DMS114 treated with DMSO at 0.1 percent for 48 hours (cell line): ENCODE data around the gene TF.
A peak's percentile ranks its signal among the peaks of the same experiment; 100 is the strongest.

ENCODE experiments used
- DNase-seq: peaks from one replicate; lab custom pipeline; 2025; ENCODE audit not compliant: unreplicated experiment; lab: John Stamatoyannopoulos, UW

The TF gene

DNA sequence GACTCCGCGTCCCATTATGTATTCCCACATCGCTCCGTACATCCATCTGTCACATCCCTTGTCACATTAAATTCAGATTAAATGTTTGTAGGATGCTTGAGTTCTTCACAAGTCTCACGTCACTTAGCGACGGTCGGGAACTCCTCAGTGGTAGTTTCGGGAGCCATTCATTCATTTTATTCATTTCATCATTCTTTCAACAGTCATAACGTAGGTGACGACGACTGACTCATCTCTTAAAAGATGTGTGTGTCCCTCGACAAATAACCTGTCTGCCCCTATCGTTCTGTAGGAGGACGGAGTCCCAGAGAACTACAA lies 59.1 kb downstream of the TF start:
- DNase-seq: no peak

DNA sequence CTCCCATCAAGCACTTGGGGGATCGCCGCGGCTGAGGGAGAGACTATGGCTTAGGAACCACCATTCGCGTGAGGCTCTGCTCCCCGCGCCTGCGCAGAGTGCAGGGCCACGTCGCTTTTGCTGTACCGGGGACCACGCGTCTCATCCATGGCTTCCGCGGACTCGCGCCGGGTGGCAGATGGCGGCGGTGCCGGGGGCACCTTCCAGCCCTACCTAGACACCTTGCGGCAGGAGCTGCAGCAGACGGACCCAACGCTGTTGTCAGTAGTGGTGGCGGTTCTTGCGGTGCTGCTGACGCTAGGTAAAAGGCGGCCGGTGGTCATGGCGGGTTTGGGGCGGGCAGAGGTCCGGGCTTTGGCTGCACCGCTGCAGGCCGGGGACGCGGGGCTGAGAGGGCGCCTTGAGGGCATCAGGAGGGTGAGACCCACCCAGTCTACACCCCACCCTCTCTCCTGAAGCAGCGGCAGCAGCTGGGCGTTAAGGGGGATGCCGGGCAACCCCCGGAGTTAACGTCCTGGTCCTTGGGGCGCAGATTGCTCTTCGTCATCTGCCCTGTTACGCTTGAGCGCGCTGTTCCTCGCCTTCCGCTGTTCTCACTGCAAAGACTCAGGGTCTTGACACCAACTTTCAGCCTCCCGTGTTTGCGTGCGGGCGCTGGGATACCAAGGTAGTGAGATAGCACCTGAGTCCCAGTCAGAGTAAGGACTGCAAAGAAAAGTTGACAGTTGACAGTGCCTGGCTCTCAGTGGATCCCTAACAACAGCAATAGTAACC lies 59.7 kb downstream of the TF start, which contains the start of gene SRPRB:
Gene SRPRB, plus strand, starts transcription at position 114 of the 774 bp plus-strand sequence. Its CDS starts 34 bp downstream, at position 148.
- peak; percentile 90 for DNase-seq

DNA sequence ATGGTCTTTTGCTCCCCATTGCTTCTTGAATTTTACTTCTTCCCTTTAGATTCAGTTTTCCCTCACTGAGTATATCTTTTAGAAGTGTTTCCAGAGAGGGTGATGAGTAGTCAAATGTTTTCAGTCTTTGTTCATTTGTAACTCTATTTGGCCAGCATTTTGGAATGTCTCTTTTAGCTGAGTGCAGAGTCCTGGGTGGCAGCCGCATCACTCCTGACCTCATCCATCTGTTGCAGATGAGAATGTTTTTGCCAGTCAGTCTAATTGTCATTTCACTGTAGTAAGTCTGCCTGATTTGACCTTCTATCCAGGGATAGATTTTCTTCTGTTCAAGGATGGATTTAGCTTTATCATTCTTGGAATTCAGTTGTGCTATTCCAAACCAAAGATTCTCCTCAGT lies 66.7 kb downstream of the TF start:
- DNase-seq: no peak

DNA sequence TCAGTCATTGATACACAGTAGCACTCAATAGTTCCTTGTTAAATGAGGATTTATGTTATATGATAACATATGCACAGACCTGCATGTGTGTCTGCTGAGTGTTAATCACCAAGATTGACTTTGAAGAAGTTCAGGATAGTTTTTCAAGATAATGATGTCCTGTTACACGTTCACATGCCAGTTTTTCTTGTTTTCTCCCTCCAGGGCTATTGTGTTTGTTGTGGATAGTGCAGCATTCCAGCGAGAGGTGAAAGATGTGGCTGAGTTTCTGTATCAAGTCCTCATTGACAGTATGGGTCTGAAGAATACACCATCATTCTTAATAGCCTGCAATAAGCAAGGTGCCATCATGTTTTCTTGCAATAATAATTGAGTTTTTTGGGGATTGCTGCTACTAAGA lies 69.2 kb downstream of the TF start:
- DNase-seq: no peak

DNA sequence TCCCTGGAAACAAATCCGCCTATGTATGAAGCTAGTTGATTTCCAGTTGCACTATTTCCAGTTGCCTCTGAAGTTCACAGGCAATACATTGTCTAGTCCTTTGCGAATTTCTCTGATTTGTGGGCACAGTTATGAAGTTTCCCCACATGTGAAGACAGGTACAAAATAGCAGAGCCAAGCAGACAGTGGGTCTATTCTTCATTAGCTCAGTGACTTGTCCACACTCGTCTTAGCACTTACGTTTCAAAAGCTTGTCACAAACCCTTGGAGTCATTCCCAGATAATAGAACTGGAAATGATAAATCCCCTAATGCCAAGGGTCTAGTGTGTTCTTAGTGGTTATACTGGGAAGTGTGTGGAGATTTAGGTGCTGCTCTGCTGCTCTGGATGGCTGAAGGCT lies 73.9 kb downstream of the TF start:
- no peak for DNase-seq

DNA sequence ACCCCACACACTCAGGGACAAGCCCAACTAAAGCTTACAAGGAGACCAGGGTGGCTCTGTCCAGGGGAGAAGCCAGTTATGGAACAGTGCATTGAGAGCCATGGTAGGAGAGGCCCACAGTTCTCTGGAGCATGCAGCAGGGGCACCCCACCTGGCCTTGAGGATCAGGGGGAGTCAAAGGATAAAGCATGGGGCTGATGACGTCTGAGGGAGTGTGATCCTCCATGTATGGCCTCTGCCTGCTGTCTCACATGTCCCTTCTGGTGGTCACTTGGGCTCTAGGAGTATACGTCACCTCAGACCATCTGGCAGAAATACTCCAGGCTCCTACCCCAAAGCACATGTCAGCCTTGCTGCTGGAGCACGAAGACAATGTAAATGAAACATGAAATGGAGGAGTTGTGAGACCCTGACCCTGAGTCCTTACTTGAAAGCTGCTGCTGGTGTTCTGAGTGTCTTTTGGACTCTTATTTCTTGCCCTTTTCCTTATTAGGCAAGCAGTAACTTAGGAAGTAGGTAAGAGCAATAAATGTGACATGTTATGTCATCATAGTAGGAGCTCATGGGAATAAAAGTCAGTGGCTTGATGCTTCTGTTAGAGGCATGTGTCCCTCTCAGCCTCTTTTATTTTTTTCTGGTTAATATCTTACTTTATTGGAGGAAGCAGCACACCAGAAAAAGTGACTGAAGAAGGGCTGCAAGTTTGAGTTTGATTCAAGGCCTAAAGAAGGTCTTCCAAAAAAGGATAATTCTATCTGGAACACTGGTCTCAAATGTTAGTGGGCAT lies 74.9 kb downstream of the TF start:
- no peak for DNase-seq

DNA sequence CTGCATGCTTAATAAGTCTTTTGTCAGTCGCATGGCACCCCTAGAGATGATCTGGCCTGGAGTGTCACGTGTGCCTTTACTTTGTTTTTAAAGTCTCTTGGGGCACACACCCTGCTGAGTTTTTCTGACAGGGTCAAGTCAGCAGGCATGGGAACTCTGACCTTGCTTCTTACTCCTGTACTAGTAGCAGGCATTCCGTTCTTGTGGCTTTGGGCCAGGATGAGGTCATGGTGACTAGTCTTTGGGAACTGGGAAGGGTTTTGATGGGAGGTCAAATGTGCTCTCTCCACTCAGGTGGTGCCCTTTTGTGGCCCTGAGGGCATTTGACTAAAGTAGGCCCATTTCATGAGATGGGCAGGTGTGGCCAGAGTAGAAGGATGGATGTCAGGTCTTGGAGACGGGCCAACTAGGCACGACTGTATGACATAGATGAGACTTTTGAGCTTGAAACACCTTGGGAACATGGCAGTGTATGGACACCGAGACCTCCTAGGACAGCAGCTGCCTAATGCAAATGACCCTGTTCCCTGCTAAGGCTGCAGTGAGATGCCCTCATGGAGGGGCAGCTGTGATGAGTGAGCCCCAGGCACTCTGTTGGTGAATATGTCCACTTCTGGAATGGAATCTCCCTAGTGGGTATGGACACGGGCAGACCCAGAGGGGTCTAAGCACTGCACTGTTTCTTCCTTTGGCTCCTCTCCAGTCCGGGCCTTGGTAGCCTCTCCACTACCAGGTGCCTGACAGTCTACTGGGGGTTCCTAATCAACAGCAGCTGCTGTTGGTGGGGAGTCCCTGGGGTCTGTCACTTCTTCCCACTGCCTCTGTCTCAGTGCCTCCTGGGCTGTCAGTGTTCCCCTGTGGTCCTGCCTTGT lies 75.8 kb downstream of the TF start:
- no peak for DNase-seq

DNA sequence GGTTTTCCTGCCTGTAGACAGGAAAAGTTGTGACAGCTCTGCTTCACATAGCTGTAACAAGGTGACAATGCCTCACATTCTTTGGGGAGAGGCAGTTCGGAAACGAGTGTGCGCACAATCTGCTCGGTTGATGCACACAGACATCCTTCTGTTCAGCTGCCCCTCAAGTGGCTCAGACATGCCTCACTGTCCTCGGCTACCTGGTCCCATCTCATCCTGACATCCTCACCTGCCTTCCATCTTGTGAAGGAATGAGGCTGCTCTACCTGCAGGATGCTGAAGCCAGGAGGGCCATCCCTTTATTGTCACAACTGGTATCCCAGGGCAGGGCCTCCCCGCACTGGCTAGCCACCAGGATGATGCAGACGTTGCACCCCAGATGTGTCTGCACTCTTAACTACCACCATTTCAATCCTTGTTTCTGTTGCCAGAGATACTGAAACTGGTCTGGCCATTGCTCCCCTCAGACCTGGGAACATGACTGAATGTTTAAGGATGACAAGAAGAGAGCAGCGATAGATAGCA lies 78.8 kb downstream of the TF start:
- DNase-seq: no peak

DNA sequence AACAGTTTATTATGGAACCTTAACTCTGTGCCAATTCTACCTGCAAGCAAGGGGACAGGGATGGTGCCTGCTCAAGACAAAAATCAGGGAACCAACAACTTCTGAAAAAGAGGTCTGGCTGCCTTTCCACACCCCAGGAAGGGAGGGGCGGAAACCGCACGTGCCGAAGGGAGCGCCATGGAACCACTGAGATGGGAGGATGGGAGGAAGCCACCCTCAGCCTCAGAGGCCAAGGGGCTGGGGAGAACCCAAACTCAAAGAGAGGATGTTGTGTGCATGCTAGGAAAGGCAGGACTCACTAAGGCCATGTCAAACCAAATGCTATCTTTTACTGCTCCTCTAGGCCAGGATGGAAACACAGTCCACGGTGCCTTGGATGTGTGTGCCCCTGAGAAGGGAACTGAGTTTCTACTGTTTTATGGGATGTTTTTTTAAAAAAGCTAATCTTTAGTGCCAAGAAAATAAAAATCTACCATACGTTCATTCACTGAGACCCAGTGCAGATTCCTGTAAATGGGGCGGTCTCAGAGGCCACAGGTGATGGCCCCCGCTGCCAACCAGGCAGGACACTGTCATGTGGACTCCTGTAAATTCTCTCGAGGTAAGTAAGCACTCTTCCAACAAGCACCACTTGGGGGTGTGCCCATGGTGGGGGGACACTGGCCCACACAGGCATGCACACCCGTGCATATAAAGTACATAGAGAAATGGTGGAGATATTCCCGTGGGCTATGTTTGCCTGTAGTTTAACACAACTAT lies 80.0 kb downstream of the TF start:
- no peak for DNase-seq

DNA sequence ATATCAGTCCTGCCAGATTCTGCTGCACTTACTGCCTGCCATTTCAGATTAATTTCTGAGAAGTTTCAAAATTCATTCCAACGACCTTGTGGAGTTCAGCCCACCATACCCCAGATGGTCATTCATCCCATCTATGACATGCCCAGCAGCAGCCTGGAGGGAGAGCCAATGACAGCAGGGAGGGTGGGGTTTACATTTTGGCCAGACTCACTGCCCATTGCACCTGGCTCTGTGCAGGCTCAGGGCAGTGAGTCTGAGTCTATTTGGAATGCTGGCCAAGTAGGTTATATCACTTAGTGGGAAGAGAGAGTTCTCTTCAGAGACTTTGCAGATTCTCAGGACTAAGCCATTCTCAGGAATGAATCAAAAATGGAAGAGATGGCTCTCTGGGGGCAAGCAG lies 80.9 kb downstream of the TF start:
- DNase-seq: no peak

DNA sequence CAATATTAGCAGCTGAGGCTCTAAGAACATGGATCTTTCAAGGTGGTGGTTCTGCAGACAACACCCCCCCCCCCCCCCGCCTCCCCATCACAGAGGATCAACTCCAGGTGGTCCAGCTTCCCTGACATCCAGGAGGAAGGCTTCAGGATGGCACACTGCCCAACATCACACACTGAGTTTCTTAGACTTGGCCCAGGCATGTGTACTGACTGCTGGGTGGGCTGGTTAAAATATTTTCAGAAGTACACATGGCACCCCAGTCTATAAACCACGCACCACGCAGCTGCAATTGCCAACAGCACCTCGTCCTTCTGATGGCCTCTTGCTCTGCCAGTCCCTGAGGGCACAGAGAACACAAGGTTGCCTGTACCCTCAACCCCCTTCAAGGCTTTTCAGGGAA lies 81.5 kb downstream of the TF start:
- DNase-seq: no peak

DNA sequence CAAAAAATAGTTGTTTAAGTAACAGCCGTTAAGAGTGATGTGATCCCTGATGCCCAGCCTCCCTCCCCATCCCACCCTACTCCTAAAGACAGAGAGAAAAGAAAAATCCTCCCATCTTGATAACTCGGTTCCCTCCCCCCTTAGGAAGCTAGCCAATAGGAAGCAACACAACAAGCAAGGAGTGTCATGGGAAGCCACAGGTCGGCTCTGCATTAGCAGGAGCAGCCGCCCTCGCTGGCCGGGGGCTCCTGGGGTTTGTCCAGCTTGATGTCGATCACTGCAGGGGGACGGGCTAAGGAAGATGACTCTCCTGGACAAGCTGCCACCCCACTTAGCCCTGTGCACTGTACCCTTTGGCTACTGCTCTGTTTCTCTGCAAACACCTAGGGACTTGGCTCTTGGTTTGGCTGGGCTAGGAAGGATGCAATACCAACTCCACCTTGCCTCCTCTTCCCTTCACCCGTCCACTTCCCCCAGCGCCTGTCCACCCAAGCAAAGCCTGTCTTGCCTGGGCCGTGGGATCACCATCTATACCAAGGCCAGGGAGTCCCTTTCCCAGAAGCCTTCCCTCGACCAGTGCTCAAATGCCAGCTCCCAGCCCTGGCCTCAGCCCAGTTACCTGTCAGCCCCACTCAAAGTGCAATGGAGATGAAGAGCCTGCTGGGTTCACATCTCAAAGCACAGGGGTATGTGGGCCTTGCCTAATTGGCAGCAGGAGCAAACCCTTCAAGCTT lies 82.5 kb downstream of the TF start:
- DNase-seq: no peak

DNA sequence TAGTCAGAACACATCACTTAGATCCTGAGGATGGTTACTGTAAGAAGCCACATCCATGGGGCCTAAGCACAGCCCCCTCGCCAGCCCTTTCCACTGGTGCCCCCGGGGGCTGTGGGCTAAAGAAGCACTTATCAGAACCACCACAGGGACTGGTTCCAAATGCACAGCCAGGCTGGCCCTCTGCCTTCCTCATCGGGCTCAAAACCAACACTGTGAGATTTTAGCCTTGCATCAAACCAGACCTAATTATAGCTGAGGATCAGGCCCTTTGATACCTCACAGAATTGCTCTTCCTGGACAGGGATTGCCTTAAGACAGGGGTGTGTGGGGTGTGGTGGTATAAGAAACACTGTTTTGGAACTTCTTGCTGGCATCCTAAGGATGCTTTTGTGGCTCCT lies 83.1 kb downstream of the TF start:
- no peak for DNase-seq

DNA sequence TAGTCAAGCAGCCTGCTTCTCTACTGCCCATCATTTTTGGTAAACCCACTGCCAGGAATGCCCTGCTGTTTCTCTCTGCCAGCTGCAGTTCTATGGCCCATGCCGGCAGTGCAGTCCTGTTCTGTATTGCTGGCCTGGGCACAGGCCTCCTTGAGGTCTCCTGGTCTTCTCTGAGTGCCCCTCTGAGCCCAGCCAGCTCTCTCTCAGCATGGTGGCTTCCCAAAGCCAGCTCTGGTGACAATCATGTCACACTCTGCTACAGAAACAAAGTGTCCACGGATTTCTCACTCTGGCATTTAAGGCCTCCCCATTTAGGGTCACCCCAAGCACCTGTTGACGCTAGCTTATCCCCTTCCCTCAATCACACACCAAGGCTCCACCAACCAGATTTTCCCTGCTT lies 83.9 kb downstream of the TF start:
- no peak for DNase-seq

DNA sequence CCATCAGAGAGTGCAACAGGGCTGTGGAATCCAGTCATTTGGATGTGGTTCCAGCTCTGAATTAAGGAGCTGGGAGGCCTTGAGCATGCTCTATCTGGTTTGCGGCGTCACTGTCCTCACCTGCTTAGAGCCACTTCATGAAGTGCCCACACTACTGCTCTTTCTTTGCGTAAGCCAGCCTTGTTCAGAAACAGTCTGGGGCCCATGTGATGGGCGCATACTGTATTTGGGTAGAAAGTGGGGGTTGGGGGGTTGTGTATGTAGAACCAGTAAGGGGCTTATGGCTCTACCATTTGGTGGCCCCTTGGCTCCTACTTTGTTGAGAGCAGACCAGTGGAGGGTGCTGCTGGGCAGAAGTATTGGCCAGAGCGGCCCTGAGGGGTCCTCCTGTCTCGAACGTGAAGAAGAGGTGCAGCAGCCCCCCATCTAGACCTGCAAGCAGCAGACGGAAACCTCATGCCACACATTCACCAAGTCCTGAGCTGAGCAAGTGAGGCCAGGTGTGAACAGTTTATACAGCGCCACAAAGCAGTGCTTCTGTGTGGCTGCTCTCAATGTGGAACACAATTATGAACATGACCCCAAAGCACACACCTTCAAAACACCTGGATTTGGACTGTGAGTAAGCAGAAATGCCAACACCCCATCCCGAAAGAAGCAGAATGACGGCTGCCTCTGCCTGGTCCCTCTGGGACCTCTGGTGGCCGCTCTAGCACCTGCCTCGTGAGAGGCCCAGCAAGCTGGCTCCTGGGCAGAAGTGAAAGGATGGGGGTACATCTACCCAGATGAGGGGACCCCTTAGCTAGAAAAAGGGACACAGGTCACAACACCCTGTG lies 86.0 kb downstream of the TF start:
- no peak for DNase-seq

DNA sequence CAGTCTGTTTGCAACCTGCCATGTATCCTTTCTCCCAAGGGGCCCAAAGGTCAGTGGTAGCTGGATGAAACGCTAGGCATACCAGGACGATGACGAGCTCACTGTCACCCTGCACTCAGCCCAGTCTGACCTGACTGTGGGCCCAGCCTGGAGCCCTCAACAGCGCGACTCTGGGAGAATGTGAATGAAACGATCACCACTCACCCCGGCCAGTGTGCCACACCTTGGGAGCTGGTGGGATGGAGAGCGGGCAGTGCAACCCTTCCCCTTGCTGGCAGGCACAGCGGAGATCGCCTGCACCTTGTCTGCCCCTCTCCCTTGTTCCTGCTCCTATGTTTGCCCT lies 86.6 kb downstream of the TF start:
- no peak for DNase-seq

DNA sequence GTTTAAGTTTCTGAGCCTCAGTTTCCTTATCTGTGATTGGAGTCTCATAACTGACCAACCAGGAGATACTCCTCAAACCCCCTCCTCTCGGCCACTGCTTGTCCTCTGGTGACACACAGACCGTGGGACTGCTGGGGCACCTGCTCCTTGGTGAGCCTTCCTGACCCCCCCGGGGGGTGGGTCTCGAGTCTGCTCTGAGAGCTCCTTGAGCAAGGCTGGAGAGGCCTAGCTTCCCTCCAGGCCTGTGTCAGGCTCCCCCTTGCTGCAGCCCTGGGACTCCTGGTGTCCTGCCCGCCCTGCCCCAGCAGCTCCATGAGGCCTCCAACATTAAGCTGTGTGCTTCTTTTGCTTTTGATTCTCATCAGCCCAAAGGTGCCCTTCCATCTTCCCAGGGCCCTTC lies 87.1 kb downstream of the TF start:
- DNase-seq: no peak

DNA sequence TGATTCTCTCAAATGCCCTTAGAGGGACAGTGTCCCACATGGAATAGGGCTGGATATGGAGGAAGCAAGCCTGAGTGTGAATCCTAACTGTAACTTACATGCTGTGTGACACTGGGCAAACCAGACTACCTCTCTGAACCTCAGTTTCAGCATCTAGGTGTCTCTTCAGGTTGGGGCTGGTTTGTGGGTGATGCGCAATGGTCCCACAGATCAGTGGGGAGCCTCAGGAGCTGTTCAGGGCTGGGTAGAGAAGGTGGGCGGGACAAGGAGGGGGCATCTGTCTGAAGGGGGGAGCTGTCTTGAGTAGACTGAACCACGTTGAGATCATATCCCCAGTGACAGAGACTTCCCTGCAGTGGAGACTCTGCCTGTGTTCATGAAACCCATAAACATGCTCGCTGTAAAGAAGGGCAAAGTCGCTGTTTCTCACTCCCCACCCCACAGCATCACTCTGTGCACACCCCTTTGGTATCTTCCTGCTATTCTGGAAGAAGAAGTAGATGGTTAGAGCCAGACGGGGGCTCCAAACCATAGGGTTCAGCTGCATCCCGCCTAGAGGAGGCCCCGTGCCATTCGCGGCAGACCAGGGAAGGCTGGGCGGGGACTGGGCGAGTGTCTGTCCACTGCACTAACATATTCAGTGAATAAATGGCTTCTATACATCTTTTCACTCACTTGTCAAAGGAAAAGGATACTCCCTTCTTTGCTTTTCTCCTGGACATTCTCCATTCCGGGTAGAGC lies 87.9 kb downstream of the TF start:
- DNase-seq: no peak
